Right atrium auricular region (tissue), 2 donors: ENCODE results near the gene GMDS. TPM values are rescaled to one million over a fixed set of nuclear protein-coding genes. Genes with fewer than 3 reads are reported as not detected.

Source experiments
- DNase-seq: peaks from one replicate; pipeline ENCODE4 v3.0.0-alpha.2; 2019; ENCODE audit warnings: low spot score
- H3K27ac ChIP-seq, 2 donors: fragments of 200-600 bp; sonication (generic); 1 replicate in 1 of 2; 2 replicates in 1 of 2; pipeline ENCODE4 v1.5.1; 2016 to 2019
- H3K27me3 ChIP-seq, 2 donors: fragments of 200-600 bp; sonication (generic); one replicate each; pipeline versions ENCODE4 v1.5.1 to v1.6.0; 2017 to 2019
- H3K36me3 ChIP-seq: fragments of 200-600 bp; sonication (generic); one replicate; pipeline ENCODE4 v1.5.1; 2016
- H3K4me1 ChIP-seq, 2 donors: fragments of 200-600 bp; sonication (generic); one replicate each; pipeline versions ENCODE4 v1.5.1 to v1.6.0; 2017 to 2019
- H3K4me3 ChIP-seq, 2 donors: fragments of 200-600 bp; sonication (generic); 1 replicate in 1 of 2; 2 replicates in 1 of 2; pipeline ENCODE4 v1.5.1; 2017 to 2019; ENCODE audit warnings: mild to moderate bottlenecking in 1 of 2, moderate library complexity in 1 of 2
- H3K9me3 ChIP-seq, 2 donors: fragments of 200-600 bp; sonication (generic); one replicate each; pipeline ENCODE4 v1.5.1; 2019
- total RNA-seq, 2 donors: library from RNA; depleted of rRNA; stranded (reverse); fragments of >200 nt; gene quantifications; one replicate each; pipeline ENCODE4 v1.1.0, GENCODE V29; 2016
- TF ChIP-seq, protein P1 (sequence below), 2 donors: fragments of 200-600 bp; sonication (generic); IDR thresholded peaks; one replicate each; pipeline ENCODE4 v1.5.1; 2019; ENCODE audit warnings: antibody characterized with exemption in 2 of 2

The GMDS gene
- total RNA-seq, 2 donors from 2014 or later, result 11.1 to 11.8 TPM

DNA sequence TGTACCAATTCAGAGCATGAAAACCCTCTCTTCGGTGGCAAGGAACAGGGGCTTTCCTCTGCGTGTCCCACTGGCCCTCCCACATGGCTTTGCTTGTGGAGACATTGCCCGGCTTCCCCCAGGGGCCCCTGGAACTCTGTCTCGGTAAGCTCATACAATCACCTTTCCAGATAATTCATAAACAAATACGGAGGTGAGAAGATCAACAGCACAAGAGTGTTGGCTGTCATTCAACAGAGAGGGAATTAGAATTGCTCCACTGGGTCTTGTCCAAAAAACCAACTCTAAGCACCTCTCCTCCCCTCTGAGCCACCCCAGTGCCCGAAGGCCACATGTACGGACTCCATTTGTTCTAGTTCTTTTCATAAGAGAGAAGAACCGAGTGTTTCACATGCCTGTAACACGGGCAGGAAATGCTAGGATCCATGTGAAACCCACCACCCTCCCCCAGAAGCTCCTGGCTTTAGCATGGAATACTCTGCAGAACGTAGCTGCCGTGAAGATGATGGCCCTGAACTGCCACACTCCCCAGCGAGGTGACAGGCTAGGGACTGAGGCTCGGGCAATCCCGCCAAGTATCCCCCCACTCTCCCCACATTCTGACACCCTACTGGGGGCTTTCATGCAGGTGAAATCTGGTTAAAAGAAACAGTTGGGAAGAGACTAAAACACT, 660.3 kb downstream of the GMDS start:
- DNase-seq, result peak; percentile 40
- no peaks in the 10 kb centered on the region for H3K36me3 ChIP-seq
- TF ChIP-seq, protein P1, sequence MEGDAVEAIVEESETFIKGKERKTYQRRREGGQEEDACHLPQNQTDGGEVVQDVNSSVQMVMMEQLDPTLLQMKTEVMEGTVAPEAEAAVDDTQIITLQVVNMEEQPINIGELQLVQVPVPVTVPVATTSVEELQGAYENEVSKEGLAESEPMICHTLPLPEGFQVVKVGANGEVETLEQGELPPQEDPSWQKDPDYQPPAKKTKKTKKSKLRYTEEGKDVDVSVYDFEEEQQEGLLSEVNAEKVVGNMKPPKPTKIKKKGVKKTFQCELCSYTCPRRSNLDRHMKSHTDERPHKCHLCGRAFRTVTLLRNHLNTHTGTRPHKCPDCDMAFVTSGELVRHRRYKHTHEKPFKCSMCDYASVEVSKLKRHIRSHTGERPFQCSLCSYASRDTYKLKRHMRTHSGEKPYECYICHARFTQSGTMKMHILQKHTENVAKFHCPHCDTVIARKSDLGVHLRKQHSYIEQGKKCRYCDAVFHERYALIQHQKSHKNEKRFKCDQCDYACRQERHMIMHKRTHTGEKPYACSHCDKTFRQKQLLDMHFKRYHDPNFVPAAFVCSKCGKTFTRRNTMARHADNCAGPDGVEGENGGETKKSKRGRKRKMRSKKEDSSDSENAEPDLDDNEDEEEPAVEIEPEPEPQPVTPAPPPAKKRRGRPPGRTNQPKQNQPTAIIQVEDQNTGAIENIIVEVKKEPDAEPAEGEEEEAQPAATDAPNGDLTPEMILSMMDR (IDR thresholded peaks at IDR 0.05), result no peak
- H3K4me1 ChIP-seq, result no peaks in the 10 kb centered on the region
- no peaks in the 10 kb centered on the region for H3K27me3 ChIP-seq
- H3K27ac ChIP-seq, result no peak overlapping the region
- no peaks in the 10 kb centered on the region for H3K9me3 ChIP-seq
- H3K4me3 ChIP-seq, result no peak overlapping the region

DNA sequence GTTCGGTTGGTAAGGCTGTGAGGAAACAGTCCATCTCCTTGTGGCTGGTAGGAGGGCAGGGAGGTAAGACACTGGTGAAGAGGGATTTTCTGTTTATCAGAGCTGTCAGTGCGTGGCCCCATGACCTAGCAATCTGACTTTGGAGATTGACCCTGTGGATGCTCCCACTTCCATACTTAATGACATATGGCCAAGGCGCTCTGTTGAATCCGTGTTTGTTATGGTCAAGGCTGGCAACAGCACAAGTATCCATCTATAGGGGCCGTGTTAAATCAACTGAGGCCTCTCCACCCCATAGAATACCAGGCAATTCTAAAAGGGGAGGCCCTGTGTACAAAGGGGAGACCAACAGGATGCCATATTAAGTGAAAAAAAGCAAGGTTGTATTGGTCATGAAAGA, 661.3 kb downstream of the GMDS start:
- Histone ChIP-seq H3K36me3 (no peaks in the 10 kb centered on the region), H3K4me3 (no peak overlapping the region), H3K27ac (no peak overlapping the region), H3K27me3 (no peaks in the 10 kb centered on the region), H3K9me3 (no peaks in the 10 kb centered on the region), H3K4me1 (no peaks in the 10 kb centered on the region)
- DNase-seq, result no peak
- TF ChIP-seq, protein P1 (IDR thresholded peaks at IDR 0.05), result no peak

DNA sequence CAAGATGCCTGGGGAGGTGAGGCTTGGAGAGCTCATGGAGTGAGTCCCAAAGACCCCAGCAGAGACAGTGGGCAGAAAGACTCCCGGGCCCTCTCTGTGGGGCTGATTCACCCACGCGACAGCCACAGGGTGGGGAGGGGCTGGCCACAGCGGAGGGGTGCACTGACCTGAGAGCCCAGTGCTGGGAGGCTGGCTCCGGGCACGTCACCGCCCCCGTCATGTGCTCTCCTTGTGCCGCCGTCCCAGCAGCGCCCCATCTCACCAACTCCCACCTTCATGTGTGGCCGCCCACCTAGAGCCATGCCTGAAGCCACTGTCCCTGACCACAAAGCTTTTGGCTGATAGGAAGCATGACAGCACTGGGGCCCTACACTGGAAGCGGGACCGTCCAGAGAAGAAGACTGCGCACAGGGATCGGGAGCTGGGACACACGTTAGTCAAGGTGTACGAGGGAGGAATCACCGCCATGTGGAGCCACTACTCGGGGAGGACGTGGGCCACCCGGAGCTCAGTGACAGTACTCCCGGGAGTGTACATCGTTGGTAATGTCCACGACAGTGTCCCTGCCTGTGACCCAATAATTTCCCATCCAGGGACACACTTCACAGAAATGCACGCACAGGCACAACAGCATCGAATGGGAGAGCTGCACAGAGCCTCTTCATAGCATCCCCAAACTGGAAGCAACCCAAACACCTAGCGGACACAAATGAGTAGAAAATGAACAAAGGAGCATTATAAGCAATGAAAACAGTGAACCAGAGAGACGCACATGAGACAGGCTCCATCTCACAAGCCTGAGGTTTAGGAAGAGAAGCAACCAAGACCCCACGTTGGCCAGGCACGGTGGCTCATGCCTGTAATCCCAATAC, 664.0 kb downstream of the GMDS start:
- no peak for DNase-seq
- Histone ChIP-seq H3K9me3 (no peaks in the 10 kb centered on the region), H3K4me3 (no peak overlapping the region), H3K4me1 (no peaks in the 10 kb centered on the region), H3K27ac (no peak overlapping the region), H3K36me3 (no peaks in the 10 kb centered on the region), H3K27me3 (no peaks in the 10 kb centered on the region)
- TF ChIP-seq, protein P1 (IDR thresholded peaks at IDR 0.05), result no peak

DNA sequence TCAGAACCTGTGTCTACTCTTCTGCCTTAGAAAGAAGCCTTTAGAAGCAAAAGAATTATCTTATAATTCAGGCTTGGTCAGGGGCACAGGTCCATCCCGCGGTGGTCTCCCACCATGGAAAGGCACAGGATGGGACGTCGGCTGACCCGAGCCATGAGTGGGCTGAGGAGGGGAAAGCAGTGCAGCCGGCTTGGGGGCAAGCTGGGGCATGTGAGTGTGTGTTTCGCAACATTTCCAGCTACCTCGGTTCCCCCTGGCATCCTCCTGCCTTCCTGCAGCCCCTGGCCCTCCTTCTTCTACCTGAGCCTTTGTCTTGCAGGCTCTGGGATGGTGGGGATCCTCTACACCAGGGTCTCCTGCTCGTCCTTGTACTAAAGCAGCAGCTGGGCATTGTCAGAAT, 664.8 kb downstream of the GMDS start:
- Histone ChIP-seq H3K27ac (no peak overlapping the region), H3K4me3 (no peak overlapping the region), H3K36me3 (no peaks in the 10 kb centered on the region), H3K27me3 (no peaks in the 10 kb centered on the region), H3K4me1 (no peaks in the 10 kb centered on the region), H3K9me3 (no peaks in the 10 kb centered on the region)
- TF ChIP-seq, protein P1 (IDR thresholded peaks at IDR 0.05), result no peak
- no peak for DNase-seq

DNA sequence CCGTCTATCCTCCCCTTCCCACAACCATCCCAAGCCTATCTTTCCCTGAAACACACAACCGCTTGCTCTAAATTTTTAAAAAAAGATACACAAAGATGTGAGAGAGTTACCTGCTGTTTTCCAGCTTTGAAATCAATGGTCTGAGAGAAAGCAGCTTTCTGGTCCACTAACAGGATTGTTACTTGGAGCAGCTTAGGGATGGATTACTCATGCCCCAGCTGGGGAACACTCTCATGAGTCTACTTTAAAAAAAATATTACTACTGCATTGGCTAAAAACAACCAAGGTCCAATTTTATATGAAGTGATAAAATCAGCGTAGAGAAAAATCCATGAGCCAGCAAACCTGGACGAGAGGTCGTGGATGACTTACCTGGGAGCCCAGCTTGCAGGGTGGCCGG, 665.3 kb downstream of the GMDS start:
- H3K4me3 ChIP-seq, result no peak overlapping the region
- no peak for DNase-seq
- no peaks in the 10 kb centered on the region for H3K9me3 ChIP-seq
- H3K27me3 ChIP-seq, result no peaks in the 10 kb centered on the region
- H3K4me1 ChIP-seq, result peaks cover 0 to 2% of the 10 kb centered on the region in 2 donors
- no peak overlapping the region for H3K27ac ChIP-seq
- no peaks in the 10 kb centered on the region for H3K36me3 ChIP-seq
- TF ChIP-seq, protein P1 (IDR thresholded peaks at IDR 0.05), result no peak
